Measurements from ENCODE around the gene ZNF865. TPM values are rescaled to one million over a fixed set of nuclear protein-coding genes. Genes with fewer than 3 reads are reported as not detected.

Gene ZNF865
- polyA plus RNA-seq, 1 donor (not counting 4 experiments of a cell fraction or from before 2014, with no cell fraction given): 1.1 TPM

DNA sequence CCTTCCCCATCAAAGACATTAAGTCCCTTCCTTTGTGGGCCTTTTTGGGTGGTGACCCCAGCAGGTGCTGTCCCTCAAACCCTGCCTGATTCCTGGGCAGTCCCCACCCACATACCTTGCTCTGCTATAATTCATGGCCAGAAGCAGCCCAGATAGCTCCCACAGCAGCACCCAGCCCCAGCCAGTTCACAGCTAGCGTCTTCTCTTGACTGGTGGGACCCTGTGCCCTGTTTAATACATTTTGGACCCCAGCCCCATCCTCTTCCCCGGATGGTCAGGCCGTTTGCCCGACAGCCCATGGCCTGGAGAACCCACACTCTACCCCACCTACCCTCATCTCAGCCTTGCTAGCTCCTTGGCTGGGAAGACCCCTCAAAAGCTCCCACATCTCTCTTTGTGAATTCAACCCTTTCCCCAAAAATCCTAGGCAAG lies 44.7 kb downstream of the ZNF865 start:
- H3K36me3 ChIP-seq (ENCODE audit: control insufficient read depth in 2 of 2, extremely low read depth in 1 of 2, insufficient read depth in 2 of 2, low read length in 2 of 2): peaks cover 6 to 7% of the 10 kb centered on the region in 2 experiments
- TF ChIP-seq, protein P1, sequence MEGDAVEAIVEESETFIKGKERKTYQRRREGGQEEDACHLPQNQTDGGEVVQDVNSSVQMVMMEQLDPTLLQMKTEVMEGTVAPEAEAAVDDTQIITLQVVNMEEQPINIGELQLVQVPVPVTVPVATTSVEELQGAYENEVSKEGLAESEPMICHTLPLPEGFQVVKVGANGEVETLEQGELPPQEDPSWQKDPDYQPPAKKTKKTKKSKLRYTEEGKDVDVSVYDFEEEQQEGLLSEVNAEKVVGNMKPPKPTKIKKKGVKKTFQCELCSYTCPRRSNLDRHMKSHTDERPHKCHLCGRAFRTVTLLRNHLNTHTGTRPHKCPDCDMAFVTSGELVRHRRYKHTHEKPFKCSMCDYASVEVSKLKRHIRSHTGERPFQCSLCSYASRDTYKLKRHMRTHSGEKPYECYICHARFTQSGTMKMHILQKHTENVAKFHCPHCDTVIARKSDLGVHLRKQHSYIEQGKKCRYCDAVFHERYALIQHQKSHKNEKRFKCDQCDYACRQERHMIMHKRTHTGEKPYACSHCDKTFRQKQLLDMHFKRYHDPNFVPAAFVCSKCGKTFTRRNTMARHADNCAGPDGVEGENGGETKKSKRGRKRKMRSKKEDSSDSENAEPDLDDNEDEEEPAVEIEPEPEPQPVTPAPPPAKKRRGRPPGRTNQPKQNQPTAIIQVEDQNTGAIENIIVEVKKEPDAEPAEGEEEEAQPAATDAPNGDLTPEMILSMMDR (optimal IDR thresholded peaks at IDR 0.05 in 1 of 3, IDR thresholded peaks at IDR 0.05 in 1 of 3, conservative IDR thresholded peaks at IDR 0.05 in 1 of 3; ENCODE audit: extremely low read depth in 1 of 3, insufficient read depth in 2 of 3, low read length in 3 of 3): no peak
- no peak for TF ChIP-seq EZH2 (IDR thresholded peaks at IDR 0.05; ENCODE audit: low read length)
- no peaks in the 10 kb centered on the region for H3K9me3 ChIP-seq (ENCODE audit: control insufficient read depth, low read depth, low read length)
- H3K4me1 ChIP-seq (ENCODE audit: control insufficient read depth, extremely low read depth, insufficient read depth, low read length): peaks cover 11% of the 10 kb centered on the region
- no peak for DNase-seq (ENCODE audit: low read depth, low spot score)
- H3K27me3 ChIP-seq (ENCODE audit: control insufficient read depth, extremely low read depth, insufficient read depth, low read length): no peaks in the 10 kb centered on the region
- dilution Hi-C loops (cut with MboI; ENCODE audit: extremely low pct_ligation_motif_present, low sequenced_read_pairs): no loop called here
- peaks cover 11% of the 10 kb centered on the region for H3K79me2 ChIP-seq (ENCODE audit: control insufficient read depth, insufficient read depth, low read length)
- H3K27ac ChIP-seq (ENCODE audit: control insufficient read depth, insufficient read depth, low read length): no peak overlapping the region
- H3K9ac ChIP-seq (ENCODE audit: control insufficient read depth, extremely low read depth, insufficient read depth, low read length): no peak overlapping the region
- H3K9me1 ChIP-seq (ENCODE audit: control insufficient read depth, extremely low read depth, insufficient read depth, low read length): no peaks in the 10 kb centered on the region
- no peak overlapping the region for H2AFZ ChIP-seq (ENCODE audit: control insufficient read depth, low read length)
- H3K4me3 ChIP-seq (ENCODE audit: control insufficient read depth in 2 of 3, extremely low read depth in 1 of 3, insufficient read depth in 2 of 3, low read depth in 1 of 3, low read length in 3 of 3): no peak overlapping the region
- no peaks in the 10 kb centered on the region for H4K20me1 ChIP-seq (ENCODE audit: control insufficient read depth, extremely low read depth, insufficient read depth, low read length)
- no peak for FAIRE-seq
- no peak overlapping the region for H3K4me2 ChIP-seq (ENCODE audit: control insufficient read depth, extremely low read depth, insufficient read depth, low read depth, low read length)

DNA sequence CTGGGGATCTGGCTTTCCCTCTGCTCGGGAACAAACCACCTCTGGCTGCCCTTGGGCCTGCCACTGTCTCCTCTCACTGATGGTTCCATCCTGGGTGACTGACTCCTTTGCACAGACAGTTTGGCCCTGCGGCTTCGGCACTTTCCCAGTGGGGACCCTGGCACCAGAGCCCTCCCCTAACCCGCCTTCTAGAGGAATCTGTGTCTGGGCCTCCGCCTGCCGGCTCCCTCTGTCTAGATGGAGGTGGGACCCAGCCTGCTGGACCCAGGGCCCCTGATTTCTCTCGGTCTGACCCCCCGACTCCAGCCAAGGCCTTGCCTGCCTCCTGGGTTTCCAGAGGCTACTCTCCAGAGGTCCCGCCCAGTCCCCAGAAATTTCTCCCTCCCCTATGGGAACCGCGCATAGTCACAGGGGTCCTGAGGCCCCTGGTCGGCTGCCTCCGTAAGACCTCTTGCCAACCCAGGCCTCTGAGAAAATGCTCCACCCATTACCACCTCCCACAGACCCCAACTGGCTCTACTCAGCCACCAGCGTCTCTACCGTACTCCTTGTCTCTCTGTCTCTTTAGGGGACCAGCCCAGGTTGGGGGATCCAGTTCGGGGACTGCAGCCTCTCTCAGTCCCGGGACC lies 45.3 kb downstream of the ZNF865 start:
- FAIRE-seq (no peak), DNase-seq (ENCODE audit: low read depth, low spot score) (no peak)
- dilution Hi-C loops (cut with MboI; ENCODE audit: extremely low pct_ligation_motif_present, low sequenced_read_pairs): no loop called here
- H3K79me2 ChIP-seq (ENCODE audit: control insufficient read depth, insufficient read depth, low read length): peaks cover 11% of the 10 kb centered on the region
- H3K27ac ChIP-seq (ENCODE audit: control insufficient read depth, insufficient read depth, low read length): no peak overlapping the region
- no peaks in the 10 kb centered on the region for H3K27me3 ChIP-seq (ENCODE audit: control insufficient read depth, extremely low read depth, insufficient read depth, low read length)
- H3K9me1 ChIP-seq (ENCODE audit: control insufficient read depth, extremely low read depth, insufficient read depth, low read length): no peaks in the 10 kb centered on the region
- H3K4me3 ChIP-seq (ENCODE audit: control insufficient read depth in 2 of 3, extremely low read depth in 1 of 3, insufficient read depth in 2 of 3, low read depth in 1 of 3, low read length in 3 of 3): no peak overlapping the region
- TF ChIP-seq EZH2 (IDR thresholded peaks at IDR 0.05; ENCODE audit: low read length): no peak
- TF ChIP-seq, protein P1 (optimal IDR thresholded peaks at IDR 0.05 in 1 of 3, IDR thresholded peaks at IDR 0.05 in 1 of 3, conservative IDR thresholded peaks at IDR 0.05 in 1 of 3; ENCODE audit: extremely low read depth in 1 of 3, insufficient read depth in 2 of 3, low read length in 3 of 3): no peak
- H2AFZ ChIP-seq (ENCODE audit: control insufficient read depth, low read length): no peak overlapping the region
- H3K4me2 ChIP-seq (ENCODE audit: control insufficient read depth, extremely low read depth, insufficient read depth, low read depth, low read length): no peak overlapping the region
- no peaks in the 10 kb centered on the region for H3K9me3 ChIP-seq (ENCODE audit: control insufficient read depth, low read depth, low read length)
- H3K4me1 ChIP-seq (ENCODE audit: control insufficient read depth, extremely low read depth, insufficient read depth, low read length): peaks cover 11% of the 10 kb centered on the region
- no peak overlapping the region for H3K9ac ChIP-seq (ENCODE audit: control insufficient read depth, extremely low read depth, insufficient read depth, low read length)
- H3K36me3 ChIP-seq (ENCODE audit: control insufficient read depth in 2 of 2, extremely low read depth in 1 of 2, insufficient read depth in 2 of 2, low read length in 2 of 2): peaks cover 2 to 3% of the 10 kb centered on the region in 2 experiments
- H4K20me1 ChIP-seq (ENCODE audit: control insufficient read depth, extremely low read depth, insufficient read depth, low read length): no peaks in the 10 kb centered on the region
